Hematopoietic multipotent progenitor cell (in vitro differentiated cells): ENCODE results near the gene FUT7. TPM values are rescaled to one million over a fixed set of nuclear protein-coding genes. Genes with fewer than 3 reads are reported as not detected.

Experiments used
- DNase-seq, 3 donors: peaks; one replicate each; pipeline ENCODE4 v3.0.0-alpha.2; 2011 to 2015; ENCODE audit warnings: low read depth in 2 of 3, low spot score in 2 of 3
- total RNA-seq: library from RNA; depleted of rRNA; stranded (reverse); fragments of >200 nt; gene quantifications from one replicate; pipeline ENCODE4 v1.2.3, GENCODE V29; 2012

The FUT7 gene
- 14.3 TPM for total RNA-seq

GRCh38 chr9:137031904-137032640 lies at the start of gene FUT7:
TSS of gene FUT7 (minus strand) at chr9:137032088. CDS start at chr9:137031991, 97 bp downstream.
- DNase-seq, result peak in 2 of 3 donors; percentile 45 to 67

- DNase-seq, result no peak
These were observed 48.6 kb upstream of the FUT7 start for GRCh38 chr9:137080260-137081122.

- DNase-seq, result no peak
These were observed 47.5 kb upstream of the FUT7 start for GRCh38 chr9:137079401-137079787.

GRCh38 chr9:137078701-137079400 lies 47.0 kb upstream of the FUT7 start:
- no peak for DNase-seq

- peak in 1 of 3 donors; percentile 46 for DNase-seq
These were observed 46.1 kb upstream of the FUT7 start for GRCh38 chr9:137077758-137078693.

- peak in 1 of 3 donors; percentile 62 for DNase-seq
These were observed 45.3 kb upstream of the FUT7 start, which contains the start of gene UAP1L1 for GRCh38 chr9:137077010-137077747. TSS of gene UAP1L1 (plus strand) at chr9:137077517. CDS start at chr9:137077533, 16 bp downstream.

GRCh38 chr9:137076636-137077009 lies 44.7 kb upstream of the FUT7 start:
- DNase-seq, result no peak

GRCh38 chr9:137075275-137075775 lies 43.4 kb upstream of the FUT7 start:
- DNase-seq, result no peak

- DNase-seq, result no peak
These were observed 42.9 kb upstream of the FUT7 start for GRCh38 chr9:137074657-137075274.

GRCh38 chr9:137073992-137074399 lies 42.1 kb upstream of the FUT7 start:
- no peak for DNase-seq

- DNase-seq, result no peak
These were observed 39.4 kb upstream of the FUT7 start for GRCh38 chr9:137071282-137071681.

GRCh38 chr9:137070906-137071275 lies 39.0 kb upstream of the FUT7 start:
- no peak for DNase-seq

- peak; percentile 69 to 93 (median 91) for DNase-seq
These were observed 38.5 kb upstream of the FUT7 start, which contains the start of gene SAPCD2 for GRCh38 chr9:137070201-137070905. TSS of gene SAPCD2 (minus strand) at chr9:137070557. CDS start at chr9:137070460, 97 bp downstream.

- DNase-seq, result no peak
These were observed 37.7 kb upstream of the FUT7 start for GRCh38 chr9:137069508-137070091.

GRCh38 chr9:137068539-137069507 lies 36.9 kb upstream of the FUT7 start:
- no peak for DNase-seq

- DNase-seq, result peak; percentile 81 to 93 (median 89)
These were observed 36.1 kb upstream of the FUT7 start for GRCh38 chr9:137067860-137068538.
